CD4-positive, alpha-beta T cell treated with Interleukin-17A for 4 hours (primary cell): Measurements from ENCODE around the gene TNFAIP1.

ENCODE experiments used
- DNase-seq: peaks from one replicate; pipeline ENCODE4 v3.0.0-alpha.2; 2020; ENCODE audit warnings: mixed read lengths

The TNFAIP1 gene

DNA sequence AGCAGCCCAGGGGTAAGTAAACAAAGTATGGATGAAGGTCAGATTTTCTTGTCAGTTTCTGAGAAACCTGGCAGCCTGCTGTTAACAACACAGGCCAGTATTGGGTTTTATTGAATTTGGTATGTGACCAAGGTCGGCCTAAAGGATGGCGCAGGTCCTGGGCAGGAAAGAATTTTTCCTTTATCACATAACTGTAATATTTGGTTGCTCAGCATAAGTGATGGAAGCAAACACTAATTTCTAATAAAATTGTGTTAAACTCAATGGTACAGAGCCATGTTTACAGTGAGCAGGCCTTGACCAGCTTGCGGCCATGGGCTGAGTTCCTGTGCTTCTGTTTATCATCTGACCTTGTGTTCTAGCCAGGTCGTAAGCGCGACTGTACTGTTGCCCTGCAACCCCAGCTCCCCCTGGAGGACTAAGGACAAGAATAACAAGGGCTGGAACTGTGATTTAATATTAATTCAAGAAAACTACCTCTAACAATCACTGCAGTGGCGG is 11.2 kb downstream of the TNFAIP1 start:
- DNase-seq = no peak

DNA sequence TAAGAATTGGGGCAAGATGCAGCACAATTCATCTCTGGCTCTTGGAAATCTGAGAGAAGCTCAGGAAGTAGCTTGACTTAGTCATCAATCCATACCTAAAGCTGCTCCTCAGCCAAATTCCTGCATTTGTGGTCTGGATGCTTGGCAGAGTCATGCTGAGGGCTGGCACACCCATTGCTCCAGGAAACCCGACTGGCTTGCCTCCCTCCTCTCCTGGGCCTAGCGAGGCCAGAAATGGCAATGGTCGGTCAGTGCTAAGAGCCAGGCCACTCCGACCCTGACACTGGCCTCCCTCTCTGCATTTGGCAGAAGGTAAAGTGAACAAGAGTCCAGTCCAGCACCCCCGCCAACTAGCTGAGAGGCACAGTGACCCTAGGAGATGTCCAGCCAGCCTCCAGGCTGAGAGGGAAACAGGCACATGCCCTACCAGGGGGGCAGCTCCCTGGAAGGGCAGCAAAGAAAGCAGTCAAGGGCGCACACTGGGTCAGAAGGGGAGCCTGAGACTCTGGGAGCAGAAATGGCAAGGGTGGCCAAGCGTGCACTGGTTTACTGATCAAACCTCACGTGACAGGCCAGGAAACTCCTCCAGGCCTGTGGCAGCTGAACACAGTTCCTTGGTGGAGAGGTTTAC is 11.8 kb downstream of the TNFAIP1 start:
- no peak for DNase-seq

DNA sequence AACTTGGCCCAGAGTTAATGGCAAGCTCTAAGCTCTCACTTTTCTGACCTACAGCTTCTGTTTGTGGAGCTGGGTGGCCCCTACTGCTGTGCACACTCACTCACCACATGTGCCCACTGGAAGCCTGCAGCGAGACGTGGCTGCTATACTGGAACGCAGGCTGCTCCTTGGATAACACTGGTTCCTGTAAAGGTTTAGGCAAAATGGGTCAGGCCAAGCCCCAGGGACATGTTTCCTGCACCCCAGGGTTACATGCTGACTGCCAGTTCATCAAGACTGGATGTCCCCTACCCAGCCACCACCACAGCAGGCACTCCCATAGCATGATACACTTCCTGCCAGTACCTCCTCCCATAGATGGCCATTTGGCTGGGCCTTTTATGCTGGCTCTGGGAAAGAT is 13.4 kb downstream of the TNFAIP1 start:
- no peak for DNase-seq

DNA sequence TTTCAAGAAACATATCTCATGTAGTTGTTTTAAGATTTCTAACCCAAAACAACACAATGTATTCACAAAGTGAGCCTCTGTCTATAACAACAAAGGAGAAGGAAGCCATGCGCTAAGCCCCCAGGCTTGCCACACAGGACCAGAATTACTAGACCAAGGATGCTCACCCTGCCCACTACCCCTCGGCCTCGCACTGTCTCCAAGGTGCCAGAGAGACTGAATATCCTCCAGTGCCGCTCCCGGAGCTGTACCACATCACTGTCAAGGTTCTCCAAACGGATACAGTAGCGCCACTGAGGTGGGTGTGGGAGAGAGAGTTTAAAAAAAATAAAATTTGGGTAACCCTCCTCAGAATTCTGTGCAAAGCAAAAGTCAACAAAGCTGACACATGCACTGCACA is 14.7 kb downstream of the TNFAIP1 start:
- DNase-seq = no peak

DNA sequence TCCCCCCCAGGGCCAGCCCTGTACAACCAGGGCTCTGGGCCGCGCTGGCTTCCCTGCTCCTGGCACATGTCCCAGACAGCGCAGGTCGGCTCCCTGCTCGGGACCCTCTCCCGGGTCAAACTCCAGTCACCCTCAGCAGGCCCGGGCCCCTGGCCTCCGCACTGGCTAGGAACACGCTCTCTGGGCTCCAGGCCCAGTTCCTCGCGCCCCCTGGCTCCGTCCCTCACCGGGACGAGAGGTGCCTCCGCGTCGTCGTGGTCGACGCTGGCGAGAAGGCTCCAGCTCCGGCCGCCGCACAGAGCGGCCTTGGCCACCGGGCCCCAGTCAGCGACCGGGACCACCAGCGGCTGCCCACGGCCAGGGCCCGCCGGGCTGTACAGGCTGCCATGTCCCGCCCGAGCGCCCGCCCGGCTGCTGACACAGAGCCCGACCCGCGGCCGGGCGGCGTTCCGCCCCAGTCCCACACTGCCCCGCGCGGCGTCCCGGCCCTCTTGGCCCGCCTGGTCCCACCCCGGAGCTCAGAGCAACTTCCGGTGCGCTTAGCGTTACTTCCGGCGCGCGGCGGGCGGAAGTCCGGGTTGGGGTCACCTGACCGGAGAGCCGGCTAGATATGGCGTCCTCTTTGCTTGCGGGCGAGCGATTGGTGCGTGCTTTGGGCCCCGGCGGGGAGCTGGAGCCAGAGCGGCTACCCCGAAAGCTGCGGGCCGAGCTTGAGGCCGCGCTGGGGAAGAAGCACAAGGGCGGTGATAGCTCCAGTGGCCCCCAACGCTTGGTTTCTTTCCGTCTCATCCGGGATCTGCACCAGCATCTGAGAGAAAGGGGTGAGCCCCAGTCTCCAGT is 21.7 kb downstream of the TNFAIP1 start, which contains the start of gene POLDIP2:
POLDIP2 (minus strand) TSS at position 467 of the 840 bp plus-strand sequence; CDS start at position 388, 79 bp downstream.
- DNase-seq = peak; percentile 96

DNA sequence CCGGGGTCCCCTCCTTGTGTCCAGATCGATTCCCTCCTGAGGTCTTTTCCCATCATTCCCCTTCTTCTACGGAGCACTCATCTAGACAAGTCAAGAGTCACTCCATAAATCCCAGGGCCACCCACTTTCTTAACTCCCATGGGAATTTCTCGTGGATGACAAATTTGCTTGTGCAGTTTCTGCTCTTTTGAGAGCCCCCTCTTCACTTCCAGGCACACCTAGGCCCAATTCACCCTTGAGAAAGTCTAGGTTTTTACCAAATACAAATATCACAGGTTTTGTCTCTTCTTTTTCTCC is 22.3 kb downstream of the TNFAIP1 start:
- no peak for DNase-seq

DNA sequence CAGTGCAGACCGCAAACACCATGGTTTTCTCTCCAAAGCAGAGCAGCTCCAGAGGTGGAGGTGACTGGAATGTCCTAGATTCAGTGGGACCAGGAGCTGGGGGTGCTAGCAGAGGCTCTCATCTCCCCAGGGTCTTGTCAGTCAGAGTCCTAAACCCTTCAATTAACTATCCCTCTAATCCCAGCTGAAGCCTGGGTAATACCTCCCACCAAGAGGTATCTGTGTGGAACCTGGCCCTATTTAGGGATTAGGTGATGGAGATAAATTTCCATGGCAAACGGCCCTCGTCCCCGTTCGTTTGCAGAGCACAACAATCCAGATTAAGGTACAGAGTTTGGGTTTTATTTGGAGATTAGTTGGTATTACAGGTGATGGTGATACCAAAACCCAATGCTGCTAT is 27.6 kb downstream of the TNFAIP1 start:
- no peak for DNase-seq

DNA sequence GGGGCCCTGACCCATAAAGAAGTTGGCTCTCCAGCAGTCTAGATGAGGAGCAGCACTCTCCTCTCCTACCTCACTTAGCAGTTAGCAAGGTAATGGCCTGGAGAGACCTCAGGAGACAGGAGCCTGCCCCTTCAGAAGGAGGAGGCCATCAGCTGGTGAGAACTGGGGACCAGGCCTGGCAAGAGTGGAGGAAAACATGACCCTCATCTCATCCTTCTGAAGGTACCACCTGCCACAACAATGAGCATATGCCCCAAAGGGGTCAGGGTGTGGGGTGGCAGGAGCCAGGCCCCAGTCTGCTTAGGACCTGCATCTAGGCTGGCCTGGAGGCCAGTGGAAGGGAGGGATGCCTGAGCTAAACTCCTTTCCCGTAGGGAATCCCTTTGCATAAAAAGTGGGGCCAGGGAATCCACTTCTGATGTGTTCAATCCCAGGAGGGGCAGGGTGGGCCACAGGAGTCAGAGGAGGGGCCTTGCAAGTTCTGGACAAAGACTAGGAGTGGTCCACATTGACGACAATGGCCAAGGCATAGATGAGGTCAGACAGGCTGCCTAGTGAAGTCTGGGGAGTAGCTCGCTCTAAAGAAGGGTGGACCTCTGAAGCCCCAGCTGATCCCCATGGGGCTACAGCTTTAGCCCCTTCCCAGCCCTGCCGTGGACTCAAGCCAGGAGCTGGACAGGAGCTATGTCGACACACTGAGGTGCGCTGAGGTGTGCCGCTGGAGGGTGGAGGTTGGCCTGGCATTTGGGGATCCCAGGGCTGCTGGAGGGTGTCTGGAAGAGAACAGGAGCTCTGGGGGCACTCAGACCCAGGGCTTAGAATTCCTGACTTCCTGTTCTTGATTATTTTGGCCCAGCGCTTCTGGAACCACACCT is 28.5 kb downstream of the TNFAIP1 start:
- DNase-seq = no peak

DNA sequence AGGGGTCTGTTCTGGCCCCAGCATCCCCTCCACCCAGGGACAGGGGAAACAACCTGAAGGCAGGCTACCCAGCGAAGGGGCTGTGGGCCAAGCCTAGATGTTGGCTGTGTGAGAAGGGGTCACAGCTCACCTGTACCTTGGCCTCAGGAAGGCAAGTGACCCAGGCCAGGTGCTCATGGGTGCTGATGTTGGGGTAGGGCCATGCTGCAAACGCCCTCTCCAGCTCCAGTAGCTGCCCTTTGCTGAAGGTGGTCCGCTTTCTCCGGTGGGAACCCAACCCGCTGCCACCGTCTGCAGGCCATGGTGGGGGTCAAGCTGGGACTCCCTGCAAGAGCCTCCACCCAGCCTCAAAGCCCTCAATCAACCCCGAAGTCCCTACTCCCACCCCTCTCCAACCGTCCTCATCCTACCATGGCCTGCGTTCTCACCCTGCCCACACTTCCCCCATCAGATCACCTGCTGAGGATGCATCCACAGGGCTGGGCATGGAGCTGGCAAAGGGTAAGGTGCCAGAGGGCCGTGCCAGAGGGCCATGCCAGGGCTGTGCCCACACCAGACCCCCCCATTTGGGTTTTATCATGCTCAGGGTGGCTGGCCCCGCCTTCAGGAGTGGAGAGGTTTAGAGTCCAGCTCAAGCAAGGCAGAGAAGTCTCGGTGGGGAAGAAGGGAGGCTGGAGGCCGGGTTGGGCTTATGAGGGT is 29.3 kb downstream of the TNFAIP1 start, which contains the start of gene SEBOX:
SEBOX (minus strand) TSS at position 535 of the 699 bp plus-strand sequence; CDS start at position 487, 48 bp downstream.
- no peak for DNase-seq

DNA sequence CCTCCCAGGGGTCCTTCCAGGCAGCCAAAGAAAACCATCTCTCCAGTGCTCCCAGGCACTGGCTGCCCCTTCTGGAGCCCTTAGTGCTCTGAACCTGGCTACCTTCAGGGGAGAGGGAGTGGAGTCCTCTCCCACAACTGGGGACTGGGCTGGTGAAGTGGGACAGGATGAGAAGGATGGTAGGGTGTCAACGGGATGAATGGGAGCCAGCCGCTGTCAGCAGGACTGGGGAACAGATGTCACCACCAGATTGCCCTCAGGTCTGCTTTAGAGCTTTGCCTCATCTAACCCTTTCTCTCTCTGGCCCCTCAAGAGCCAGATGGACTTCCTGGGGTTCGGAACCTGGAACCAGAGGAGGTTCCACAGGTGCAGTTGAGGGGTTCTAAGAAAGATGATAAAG is 29.9 kb downstream of the TNFAIP1 start:
- DNase-seq = no peak

DNA sequence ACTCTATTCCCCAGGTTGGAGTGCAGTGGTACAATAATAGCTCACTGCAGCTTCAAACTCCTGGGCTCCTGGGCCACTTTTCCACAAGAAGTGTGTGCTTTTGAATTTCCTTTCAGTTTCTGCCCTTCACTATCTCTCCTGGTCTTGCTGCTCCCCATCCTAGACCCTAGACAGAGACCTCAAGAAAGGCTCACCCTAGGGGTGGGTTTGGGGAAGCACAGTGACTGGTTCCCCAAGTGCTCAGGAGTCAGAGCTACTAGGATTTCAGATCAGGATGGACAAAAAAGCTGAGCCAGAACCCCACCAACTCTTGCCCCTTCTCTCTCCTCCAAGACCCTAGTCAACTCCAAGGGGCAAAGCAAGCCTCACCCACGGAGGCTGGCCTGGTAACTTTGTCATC is 31.0 kb downstream of the TNFAIP1 start:
- DNase-seq = no peak

DNA sequence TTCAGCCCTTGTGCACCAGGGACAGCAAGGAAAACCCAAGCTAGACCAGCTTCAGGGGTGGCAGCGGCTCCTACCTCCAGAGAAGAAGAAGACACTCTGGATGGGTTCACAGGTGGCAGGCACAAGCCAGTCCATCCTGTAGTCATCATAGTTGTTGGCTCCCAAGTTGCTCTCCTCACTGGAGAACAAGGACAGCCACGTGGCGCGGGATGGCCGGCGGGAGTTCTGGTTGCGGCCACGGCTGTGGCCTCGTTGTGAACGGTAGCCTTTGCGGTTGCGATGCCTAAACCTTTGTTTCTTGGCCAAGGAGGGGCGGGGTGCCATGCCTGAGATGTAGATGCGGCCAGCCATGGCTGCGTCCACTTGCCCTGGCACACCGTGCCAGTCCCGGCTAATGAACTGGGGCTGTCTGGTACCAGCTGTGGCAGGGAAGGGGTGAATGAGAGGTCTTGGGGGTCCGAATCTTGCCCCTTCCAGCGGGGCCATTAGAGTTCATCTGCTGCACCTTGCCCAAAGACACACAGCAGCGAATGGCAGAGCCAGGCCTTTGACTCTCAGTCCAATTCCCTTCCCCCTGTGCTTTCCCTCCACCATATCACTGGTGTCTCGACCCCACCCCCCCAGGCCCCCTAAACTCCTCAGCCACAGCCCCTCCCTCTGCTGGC is 32.2 kb downstream of the TNFAIP1 start:
- no peak for DNase-seq

DNA sequence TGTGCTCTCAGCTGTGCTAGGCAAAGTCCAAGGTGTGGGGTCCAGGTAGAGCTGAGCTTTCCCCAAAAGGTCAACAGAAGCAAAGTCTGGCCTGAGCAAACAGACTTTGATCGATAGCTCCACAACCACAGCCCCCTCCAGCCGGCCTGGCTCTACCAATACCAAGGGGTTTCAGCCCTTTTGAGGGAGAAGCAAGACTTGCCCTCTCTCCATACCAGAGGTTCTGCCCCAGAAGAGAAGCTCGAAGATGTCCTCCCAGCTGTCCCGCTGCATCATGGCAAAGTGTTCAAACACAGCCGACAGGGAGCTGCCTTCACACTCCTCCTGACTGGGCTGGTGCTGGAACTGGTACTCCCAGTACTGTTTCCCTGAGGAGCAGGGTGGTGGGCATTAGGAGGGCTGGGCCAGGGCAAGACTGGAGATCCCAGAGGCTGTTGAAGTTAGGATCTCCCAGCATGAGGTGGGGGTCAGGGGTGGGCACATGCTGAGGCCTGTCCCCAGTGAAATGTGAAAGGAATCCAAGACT is 32.8 kb downstream of the TNFAIP1 start:
- no peak for DNase-seq

DNA sequence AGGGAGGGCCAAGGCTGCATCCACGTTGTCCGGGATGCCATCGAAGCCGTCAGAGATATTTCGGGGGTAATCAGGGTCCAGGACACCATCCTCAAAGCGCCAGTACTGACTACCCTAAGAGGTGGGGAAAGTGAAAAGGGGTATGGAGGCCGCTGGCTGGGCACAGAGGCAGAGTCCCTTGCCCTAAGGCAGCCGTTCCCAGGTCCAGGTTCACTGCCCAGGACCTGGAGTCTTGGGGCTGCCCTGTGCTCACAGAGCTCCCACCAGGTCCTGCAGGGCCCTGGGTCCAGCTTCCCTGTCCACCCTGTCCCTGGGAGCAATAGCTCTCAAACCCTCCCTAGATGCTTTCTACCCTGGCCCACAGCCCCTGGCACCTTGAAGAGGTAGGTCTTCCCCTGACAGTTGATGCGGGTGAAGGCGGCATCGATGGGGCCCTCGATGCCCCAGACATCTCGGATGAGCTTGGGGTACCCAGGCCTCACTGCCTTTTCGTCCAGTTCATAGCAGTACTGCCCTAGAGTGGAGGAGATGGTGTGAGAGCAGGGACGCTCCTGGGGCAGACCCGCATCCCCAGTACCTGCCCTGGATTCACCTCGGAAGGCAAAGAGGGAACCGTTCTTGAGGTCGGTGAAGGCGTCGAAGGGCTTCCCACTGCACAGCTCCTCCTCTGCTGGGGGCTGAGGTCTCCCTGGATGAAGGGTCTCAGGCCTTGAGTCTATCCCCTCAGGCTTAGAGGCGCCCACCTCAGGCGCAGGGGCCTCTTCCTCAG is 33.5 kb downstream of the TNFAIP1 start:
- DNase-seq = no peak

DNA sequence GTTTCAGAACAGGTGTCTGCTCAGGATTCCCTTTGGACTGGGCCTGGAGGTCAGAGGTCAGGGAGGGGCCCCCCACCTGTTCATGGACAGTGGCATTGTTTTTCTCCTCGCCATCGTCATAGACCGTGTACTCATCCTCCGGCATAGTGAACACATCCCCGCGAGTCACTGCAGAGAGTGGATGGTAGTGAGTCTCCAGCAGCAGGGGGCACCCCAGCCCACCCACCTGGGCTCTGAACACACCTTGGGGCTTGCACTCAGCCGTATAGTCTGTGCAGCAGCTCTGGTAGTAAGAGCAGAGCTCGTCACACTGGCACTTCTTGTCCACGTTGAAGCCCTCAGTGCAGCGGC is 34.1 kb downstream of the TNFAIP1 start:
- DNase-seq = peak; percentile 26

DNA sequence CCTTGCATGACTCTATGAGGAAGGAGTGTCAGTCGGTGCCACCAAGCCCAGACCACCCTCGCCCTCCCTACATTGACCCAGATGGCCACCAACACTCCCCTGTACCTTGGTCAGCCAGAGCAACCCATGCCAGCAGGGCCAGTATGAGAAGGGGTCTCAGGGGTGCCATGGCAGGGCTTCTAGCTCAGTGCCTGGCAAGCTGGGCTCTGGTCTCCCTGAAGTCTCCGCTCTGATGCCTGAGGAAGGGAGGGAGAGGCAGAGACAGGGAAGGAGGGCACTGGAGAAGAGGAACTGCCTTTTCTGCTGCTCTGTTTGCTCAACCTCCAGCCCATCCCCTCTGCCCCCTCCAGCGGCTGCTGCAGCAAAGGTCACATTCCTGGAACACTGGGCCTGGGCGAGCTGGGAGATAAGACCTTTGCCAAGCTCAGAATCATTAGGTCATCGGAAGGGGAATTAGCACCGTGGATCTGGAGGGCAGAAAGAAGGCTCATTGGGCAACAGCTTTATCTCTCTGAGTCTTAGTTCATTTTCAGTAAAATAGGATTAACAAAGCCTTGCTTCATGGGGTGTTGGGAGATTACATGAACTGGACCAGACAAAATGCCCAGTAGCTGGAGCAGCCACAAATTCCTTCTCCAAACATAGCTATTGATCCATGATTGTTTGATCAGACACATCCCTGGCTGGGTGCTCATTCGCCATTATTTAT is 34.6 kb downstream of the TNFAIP1 start, which contains the start of gene VTN:
VTN (minus strand) TSS at position 273 of the 709 bp plus-strand sequence; CDS start at position 169, 104 bp downstream.
- no peak for DNase-seq

DNA sequence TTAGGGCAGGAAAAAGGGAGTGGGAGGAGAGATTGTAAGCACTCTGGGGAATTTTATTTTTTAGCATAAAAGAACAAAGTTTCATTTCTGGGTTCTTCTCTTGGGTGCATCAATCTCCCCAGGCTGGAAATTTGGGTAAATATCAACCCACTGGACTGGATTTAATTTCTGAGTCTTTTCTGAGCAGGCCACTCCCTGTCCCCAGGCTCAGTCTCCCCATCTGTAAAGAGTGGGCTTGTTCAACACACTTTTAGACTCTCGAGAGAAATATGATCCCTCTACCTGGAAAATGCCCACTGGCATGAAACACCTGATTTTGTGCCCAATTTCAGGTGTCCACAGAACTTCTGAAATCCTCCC is 35.2 kb downstream of the TNFAIP1 start:
- DNase-seq = no peak

DNA sequence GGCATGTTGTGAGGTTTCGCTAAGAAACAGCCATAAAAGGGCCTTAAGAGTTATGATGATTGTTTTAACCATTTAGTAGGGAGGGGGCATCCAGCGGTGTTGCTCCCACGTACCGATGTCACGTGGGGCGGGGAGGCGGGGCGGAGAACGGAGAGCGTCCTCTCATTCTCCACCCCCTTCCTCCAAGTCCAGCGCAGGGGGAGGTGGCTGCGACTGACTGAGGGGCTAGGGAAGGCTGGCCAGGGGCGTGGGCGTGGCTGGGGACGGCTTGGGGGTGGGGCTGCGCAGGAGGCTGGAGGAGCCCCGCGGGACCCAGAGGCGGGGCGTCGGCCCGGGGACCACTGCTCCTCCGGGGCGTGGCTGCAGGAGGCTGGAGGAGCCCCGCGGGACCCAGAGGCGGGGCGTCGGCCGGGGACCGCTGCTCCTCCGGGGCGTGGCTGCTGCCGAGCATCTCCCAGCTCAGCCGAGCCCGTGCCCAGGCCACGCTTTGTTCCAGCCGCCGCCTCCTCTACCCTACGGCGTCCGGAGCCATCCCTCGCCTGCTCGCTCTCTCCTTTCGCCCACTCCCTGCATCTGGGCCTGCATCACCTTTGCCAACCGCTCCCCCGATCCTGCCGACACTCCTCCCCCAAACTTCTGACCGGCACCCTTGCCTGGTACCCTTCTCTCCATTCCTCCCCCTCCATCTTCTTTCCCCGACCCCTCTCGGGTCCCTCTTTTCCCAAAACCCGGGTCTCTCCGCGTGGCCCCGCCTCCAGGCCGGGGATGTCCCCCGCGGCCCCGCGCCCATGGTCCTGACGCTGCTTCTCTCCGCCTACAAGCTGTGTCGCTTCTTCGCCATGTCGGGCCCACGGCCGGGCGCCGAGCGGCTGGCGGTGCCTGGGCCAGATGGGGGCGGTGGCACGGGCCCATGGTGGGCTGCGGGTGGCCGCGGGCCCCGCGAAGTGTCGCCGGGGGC is 36.0 kb downstream of the TNFAIP1 start, which contains the start of gene SARM1:
SARM1 (plus strand) TSS at position 450 of the 958 bp plus-strand sequence; CDS start at position 789, 339 bp downstream.
- peak; percentile 91 for DNase-seq
